Stimulated activated CD4-positive, alpha-beta T cell treated with anti-CD3 and anti-CD28 coated beads, Interleukin-4, amount 100 ng/mL, for 1 hour (primary cell): ENCODE measurements around the gene ZBTB26.

Experiments
- DNase-seq: peaks from one replicate; pipeline ENCODE4 v3.0.0-alpha.2; 2020

The ZBTB26 gene, protein sequence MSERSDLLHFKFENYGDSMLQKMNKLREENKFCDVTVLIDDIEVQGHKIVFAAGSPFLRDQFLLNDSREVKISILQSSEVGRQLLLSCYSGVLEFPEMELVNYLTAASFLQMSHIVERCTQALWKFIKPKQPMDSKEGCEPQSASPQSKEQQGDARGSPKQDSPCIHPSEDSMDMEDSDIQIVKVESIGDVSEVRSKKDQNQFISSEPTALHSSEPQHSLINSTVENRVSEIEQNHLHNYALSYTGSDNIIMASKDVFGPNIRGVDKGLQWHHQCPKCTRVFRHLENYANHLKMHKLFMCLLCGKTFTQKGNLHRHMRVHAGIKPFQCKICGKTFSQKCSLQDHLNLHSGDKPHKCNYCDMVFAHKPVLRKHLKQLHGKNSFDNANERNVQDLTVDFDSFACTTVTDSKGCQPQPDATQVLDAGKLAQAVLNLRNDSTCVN

DNA sequence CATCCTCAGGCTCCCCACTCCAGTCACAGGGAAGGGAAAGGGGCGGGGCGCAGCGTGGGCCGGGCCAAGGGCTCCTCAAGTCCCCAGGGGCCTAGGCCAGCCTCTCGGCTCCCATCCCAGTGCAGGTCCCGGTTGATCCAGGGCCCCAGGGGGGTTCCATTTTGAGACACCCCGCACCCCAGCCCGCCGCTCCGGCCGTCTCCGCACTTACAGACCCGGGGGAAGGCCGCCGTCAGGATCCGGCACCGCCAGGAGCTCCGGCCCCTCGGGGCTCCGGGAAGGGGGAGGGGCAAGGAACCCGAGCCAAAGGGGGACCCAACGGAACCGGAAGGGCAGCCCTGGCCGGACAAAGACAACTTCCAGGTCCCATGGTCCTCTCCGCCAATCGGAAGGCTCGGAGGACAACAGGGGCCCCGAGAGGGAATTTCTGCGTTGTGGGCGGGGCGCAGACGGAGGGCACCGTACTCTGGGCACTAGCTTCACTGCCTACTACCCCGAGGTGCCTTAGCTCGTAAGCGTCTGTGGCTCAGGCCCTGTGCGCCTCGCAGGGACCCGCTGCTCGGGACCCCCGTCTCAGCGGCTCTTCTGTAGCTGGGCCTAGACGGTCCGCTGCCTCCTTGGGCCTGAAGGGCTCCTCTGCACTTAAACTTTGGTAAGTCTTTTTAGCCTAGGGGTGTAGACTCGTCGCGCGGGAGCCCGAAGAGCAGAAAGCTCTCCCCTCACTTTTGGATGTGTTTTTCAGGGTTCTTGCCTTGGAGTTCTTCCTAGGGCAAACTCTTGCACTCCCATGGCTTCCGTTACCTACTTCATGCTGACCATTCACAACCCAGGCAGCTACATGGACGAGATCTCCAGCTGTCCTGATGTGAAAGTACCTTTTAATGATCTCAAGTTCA is at the start of gene ZBTB26:
Gene ZBTB26, minus strand, starts transcription at position 287 of the 896 bp plus-strand sequence. CDS start 11,578 bp downstream, outside the sequence.
- DNase-seq: peak; percentile 90

- no peak for DNase-seq
Observed at GRCh38 chr9:122978601-122979000, 47.3 kb upstream of the ZBTB26 start.

DNA sequence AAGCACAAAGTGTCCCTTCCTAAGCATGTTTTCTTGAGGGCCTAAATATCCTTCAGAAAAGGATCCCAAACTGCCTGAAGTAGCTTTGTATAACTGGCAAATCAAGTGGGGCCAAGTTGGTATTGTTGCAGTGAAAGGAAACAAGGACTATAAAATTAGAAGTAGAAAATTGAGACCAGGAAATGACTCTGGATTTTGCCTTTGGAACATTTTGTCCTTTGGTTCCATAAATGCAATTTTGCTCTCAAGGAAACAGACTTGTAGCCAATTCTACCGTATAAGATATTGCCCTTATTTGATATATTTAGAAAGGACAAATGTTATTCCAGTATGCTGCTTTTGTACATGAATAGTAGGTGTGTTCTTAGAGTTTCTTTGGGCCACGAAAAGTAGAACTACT is 43.9 kb upstream of the ZBTB26 start:
- DNase-seq: no peak

GRCh38 chr9:122961139-122961538 is 29.8 kb upstream of the ZBTB26 start:
- no peak for DNase-seq

GRCh38 chr9:122955961-122956360 is 24.6 kb upstream of the ZBTB26 start:
- no peak for DNase-seq

DNA sequence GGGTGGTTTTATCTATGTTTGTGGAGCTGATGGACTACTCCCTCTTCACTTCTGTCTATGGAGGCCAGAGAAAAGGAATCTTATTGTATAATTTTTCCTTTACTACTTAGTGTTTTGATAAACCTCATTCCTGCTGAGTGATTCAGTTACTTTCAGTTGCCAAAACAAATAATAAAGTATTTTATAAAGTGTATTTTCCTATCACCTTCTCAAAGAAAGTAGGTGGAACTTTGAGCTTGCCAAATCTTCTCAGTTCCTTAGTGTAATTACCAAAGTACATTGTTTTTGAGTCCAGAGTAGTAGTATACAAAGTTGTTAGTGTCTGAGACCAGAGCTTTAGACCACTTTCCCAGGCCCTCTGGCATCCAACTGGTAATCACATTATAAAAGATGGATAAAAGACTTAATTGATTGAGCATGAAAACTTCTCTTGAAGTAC is 23.0 kb upstream of the ZBTB26 start:
- no peak for DNase-seq

DNA sequence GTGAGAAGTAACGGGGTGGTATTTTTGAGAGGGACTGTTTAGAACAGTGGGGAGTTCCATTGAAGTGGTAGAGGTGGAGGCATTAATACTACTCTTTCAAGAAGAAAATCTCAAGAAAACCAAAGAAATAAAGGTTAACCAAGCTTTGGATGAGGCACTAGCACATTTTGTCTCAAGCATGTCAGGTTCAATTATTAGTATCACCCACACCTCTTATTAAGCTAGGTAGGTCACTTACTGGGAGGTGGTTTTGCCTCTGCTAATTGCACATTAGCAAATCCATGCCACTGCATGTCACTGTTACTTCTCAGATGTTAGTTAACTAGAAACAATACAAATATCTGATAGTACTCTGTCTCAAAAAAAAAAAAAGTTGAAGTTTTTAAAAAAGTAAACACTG is 19.7 kb upstream of the ZBTB26 start:
- no peak for DNase-seq

DNA sequence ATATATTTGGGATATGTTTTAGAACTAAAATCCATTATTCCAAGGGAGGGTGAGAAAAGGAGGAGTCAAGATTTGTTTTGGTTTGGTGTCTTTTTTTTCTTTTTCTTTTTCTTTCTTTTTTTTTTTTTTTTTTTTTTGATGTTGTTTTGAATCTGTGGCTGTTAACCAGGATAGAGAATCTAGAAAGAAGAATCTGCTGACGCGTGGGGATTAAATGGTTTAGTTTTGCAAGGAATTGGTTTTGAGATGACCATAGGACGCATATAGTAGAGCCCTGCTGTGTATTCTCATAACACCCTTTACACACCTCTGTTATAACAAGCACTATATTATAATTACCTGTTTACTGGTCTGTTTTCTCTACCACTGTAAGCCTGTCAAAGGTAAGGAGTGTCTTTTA is 19.0 kb upstream of the ZBTB26 start:
- no peak for DNase-seq

GRCh38 chr9:122949696-122950095 is 18.4 kb upstream of the ZBTB26 start:
- no peak for DNase-seq

GRCh38 chr9:122948313-122948712 is 17.0 kb upstream of the ZBTB26 start:
- no peak for DNase-seq

DNA sequence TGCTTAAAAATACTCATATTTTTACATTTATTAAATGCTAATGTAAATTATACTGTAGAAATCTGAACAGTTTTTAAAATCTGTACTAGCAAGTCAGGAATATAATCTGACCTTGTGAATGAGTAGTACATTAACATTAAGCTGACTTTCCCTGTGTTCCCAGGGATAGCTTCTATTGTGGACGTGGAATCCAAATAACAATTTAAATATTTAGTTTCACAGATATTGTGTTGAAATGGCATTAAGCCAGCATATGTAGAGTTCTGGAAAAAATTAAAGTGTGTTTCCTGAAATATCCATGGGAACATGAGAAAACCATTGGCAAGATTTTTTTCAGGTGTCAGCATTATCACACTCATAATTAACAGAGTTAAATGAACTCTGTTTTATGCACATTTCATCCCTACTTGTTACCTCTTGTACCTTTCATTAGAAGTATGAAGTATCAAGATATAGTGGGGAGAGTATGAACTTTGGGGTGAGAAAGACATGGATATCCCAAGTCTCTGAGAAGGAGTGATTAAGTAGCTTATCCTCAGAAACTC is 15.2 kb upstream of the ZBTB26 start:
- DNase-seq: no peak

GRCh38 chr9:122944960-122945888 is 13.9 kb upstream of the ZBTB26 start:
- no peak for DNase-seq

DNA sequence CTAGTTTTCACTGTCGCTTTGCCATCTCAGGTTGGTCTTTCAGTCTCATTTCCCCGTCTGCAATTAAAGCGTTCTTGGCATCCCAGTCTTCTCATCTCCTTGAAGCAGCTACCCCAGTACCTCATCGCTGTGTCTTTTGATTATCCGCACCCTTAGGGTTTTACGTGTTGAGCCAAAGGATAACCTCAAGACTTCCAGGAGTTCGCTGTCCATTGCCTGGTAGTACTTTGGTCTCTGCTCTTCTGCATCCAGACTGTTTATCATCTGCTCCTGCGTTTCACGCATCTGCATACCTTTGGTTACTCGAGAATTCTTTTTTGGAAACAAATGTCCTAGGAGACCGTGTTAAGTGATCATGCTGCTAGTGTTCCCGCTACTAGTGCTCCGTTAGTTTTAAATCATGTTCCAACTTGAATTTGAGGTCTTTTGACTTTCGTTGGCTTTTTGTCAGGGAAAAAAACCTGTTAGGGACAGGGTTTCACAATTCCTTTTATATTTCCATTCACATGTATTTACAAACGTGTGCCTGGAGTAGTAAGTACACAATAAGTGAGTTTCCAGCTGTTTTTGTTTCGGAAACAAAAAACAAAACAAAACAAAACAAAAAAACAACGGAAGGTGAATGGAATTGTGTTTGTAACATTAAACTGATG is 10.4 kb upstream of the ZBTB26 start:
- DNase-seq: no peak

- peak; percentile 99 for DNase-seq
Observed at GRCh38 chr9:122940749-122941581, 9.7 kb upstream of the ZBTB26 start, which contains the start of gene RABGAP1. Gene RABGAP1, plus strand, starts transcription at chr9:122941020. Its CDS starts 16,040 bp downstream, at chr9:122957060.

GRCh38 chr9:122940454-122940748 is 9.1 kb upstream of the ZBTB26 start:
- no peak for DNase-seq

DNA sequence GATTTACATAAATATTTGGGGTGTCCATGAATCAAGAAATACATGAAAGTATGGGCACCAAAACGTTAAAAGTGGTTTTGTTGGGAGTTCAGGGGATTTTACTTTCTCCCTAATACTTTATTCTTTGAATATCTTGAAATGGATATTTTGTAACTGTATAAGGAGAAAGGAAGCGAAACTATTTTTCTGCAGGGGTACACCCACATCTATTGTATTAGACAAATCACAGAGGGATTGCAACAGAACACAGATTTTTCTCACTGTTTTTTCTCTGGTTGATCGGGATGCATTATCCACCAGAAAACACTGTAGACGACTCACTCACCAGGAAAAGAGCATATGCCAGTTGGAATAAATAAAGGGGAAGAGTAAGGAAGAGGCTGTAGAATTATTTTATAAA is 8.3 kb upstream of the ZBTB26 start:
- DNase-seq: no peak

GRCh38 chr9:122936883-122937282 is 5.6 kb upstream of the ZBTB26 start:
- no peak for DNase-seq

DNA sequence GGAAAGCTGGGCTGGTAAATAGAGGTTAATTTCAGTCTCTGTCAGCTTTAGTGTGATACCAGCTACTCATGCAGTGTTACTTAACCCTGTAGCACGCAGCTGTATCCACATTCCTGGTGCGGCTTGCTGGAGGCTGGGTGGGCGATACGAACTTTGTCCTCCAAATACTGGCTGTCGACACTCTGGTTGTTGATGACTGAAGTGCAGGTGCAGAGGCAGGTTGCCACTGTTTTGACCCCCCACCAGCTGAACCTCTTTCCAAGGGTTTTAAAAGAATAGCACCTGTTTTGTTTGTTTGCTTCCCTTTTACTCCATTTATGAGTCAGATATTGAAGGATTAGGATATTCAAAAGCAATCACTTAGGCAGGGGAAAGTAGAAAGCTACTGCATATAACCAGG is 5.2 kb upstream of the ZBTB26 start:
- no peak for DNase-seq

DNA sequence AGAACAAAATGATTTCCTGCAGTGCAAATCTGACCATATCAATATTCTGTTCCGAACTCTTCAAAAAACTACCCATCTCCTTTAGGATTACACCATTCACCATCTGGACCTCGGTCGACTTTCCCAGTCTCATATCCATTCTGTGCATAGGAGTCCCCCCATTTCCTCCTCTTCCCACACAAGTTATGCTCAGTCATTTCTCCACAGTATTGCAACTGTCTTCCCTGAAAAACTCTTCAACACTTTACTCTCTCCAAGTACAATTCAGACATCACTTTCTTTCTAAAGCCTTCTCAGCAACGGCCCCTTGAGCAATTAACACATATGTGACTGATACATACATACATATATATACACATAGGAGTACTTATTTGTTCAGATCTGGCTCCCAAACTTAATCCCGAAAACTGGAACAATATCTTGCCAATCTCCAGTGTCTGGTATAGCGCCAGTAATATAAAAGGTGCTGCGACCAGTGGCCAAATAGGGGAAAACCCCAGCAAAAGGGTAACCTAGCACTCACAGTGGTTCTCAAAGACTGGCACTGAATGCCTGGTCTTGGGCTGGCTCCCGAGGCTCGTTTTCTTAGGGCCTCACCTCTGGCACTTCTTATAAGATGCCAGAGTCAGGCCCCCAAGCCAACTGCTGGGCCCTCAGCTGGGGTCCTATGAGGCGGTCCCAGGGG is 629 bp downstream of the ZBTB26 start:
- DNase-seq: no peak

- DNase-seq: no peak
Observed at GRCh38 chr9:122929796-122930354, 1.4 kb downstream of the ZBTB26 start.
